Stimulated activated CD8-positive, alpha-beta memory T cell treated with anti-CD3 and anti-CD28 coated beads, Interleukin-12 subunit alpha, Interleukin-12 subunit beta, amount 100 ng/mL, for 24 hours (primary cell): ENCODE measurements around the gene NHP2.
"Not testable (repeated sequence)": the region's sequence is repeated elsewhere in the genome, so short reads cannot be mapped to it uniquely, and the experiment has no call there.

ENCODE experiments used
- DNase-seq: peaks from one replicate; pipeline ENCODE4 v3.0.0-alpha.2; 2020; ENCODE audit errors: extremely low read depth

NHP2 gene

GRCh38 chr5:178153530-178154340 lies at the start of gene NHP2:
Gene NHP2, minus strand, starts transcription at chr5:178153885. Its CDS starts 68 bp downstream, at chr5:178153817.
- peak; percentile 91 for DNase-seq

GRCh38 chr5:178202541-178202940 lies 48.9 kb upstream of the NHP2 start:
- no peak for DNase-seq

- DNase-seq, result no peak
Measured at GRCh38 chr5:178201927-178202235, 48.2 kb upstream of the NHP2 start.

GRCh38 chr5:178201221-178201926 lies 47.7 kb upstream of the NHP2 start:
- DNase-seq, result no peak

GRCh38 chr5:178199581-178200434 lies 46.1 kb upstream of the NHP2 start:
- no peak for DNase-seq

- DNase-seq, result no peak
Measured at GRCh38 chr5:178198706-178199105, 45.0 kb upstream of the NHP2 start.

- DNase-seq, result not testable (repeated sequence)
Measured at GRCh38 chr5:178198151-178198550, 44.5 kb upstream of the NHP2 start.

GRCh38 chr5:178196986-178197385 lies 43.3 kb upstream of the NHP2 start:
- DNase-seq, result no peak

- no peak for DNase-seq
Measured at GRCh38 chr5:178196281-178196812, 42.7 kb upstream of the NHP2 start.

- no peak for DNase-seq
Measured at GRCh38 chr5:178194026-178194425, 40.3 kb upstream of the NHP2 start.

GRCh38 chr5:178193251-178193809 lies 39.6 kb upstream of the NHP2 start:
- DNase-seq, result no peak

GRCh38 chr5:178192787-178193186 lies 39.1 kb upstream of the NHP2 start:
- no peak for DNase-seq

GRCh38 chr5:178192244-178192643 lies 38.6 kb upstream of the NHP2 start:
- no peak for DNase-seq

GRCh38 chr5:178191661-178192060 lies 38.0 kb upstream of the NHP2 start:
- DNase-seq, result no peak

- DNase-seq, result no peak
Measured at GRCh38 chr5:178189433-178189832, 35.7 kb upstream of the NHP2 start.

GRCh38 chr5:178187014-178187413 lies 33.3 kb upstream of the NHP2 start, which contains the start of gene GMCL2:
Gene GMCL2, minus strand, starts transcription at chr5:178187371. Its CDS starts 72 bp downstream, at chr5:178187299.
- DNase-seq, result no peak

GRCh38 chr5:178186427-178186826 lies 32.7 kb upstream of the NHP2 start:
- no peak for DNase-seq

GRCh38 chr5:178182158-178182876 lies 28.6 kb upstream of the NHP2 start:
- DNase-seq, result no peak

GRCh38 chr5:178180141-178180863 lies 26.6 kb upstream of the NHP2 start:
- no peak for DNase-seq

GRCh38 chr5:178177569-178177968 lies 23.9 kb upstream of the NHP2 start:
- DNase-seq, result no peak
